DND-41 (cell line): Measurements from ENCODE around the gene AGRN.
A peak's percentile ranks its signal among the peaks of the same experiment; 100 is the strongest.

ENCODE experiments used
- EZH2 ChIP-seq: IDR thresholded peaks from 3 replicates; pipeline ENCODE4 v1.6.1; 2012; ENCODE audit warnings: borderline replicate concordance, low read depth, mild to moderate bottlenecking, moderate library complexity, low read length, inconsistent platforms; ENCODE audit not compliant: severe bottlenecking
- TF ChIP-seq, protein P1 (sequence below): IDR thresholded peaks from 2 replicates; pipeline ENCODE4 v1.5.1; 2012; ENCODE audit warnings: borderline replicate concordance, low read length, moderate library complexity, mild to moderate bottlenecking; ENCODE audit not compliant: poor library complexity, severe bottlenecking; ENCODE audit errors: extremely low read depth

- TF ChIP-seq, protein P1, sequence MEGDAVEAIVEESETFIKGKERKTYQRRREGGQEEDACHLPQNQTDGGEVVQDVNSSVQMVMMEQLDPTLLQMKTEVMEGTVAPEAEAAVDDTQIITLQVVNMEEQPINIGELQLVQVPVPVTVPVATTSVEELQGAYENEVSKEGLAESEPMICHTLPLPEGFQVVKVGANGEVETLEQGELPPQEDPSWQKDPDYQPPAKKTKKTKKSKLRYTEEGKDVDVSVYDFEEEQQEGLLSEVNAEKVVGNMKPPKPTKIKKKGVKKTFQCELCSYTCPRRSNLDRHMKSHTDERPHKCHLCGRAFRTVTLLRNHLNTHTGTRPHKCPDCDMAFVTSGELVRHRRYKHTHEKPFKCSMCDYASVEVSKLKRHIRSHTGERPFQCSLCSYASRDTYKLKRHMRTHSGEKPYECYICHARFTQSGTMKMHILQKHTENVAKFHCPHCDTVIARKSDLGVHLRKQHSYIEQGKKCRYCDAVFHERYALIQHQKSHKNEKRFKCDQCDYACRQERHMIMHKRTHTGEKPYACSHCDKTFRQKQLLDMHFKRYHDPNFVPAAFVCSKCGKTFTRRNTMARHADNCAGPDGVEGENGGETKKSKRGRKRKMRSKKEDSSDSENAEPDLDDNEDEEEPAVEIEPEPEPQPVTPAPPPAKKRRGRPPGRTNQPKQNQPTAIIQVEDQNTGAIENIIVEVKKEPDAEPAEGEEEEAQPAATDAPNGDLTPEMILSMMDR, result peak; percentile 66
- peak; percentile 61 for TF ChIP-seq EZH2
These were observed 43.8 kb upstream of the AGRN start for GRCh38 chr1:975896-976683.
